NCI-H187 (cell line): Measurements from ENCODE around the gene EIPR1.

Source experiments
- DNase-seq, 2 experiments: peaks; one replicate each; lab custom pipeline; 2025; lab: John Stamatoyannopoulos, UW

EIPR1 gene

GRCh38 chr2:3246928-3247714 is 130.5 kb downstream of the EIPR1 start:
- DNase-seq, result no peak

GRCh38 chr2:3246406-3246805 is 131.2 kb downstream of the EIPR1 start:
- DNase-seq, result no peak

- DNase-seq, result no peak
Measured at GRCh38 chr2:3244486-3244885, 133.1 kb downstream of the EIPR1 start.

- no peak for DNase-seq
Measured at GRCh38 chr2:3243804-3244203, 133.8 kb downstream of the EIPR1 start.

- no peak for DNase-seq
Measured at GRCh38 chr2:3242747-3243369, 134.8 kb downstream of the EIPR1 start.

GRCh38 chr2:3241971-3242746 is 135.5 kb downstream of the EIPR1 start:
- DNase-seq, result no peak

- DNase-seq, result no peak
Measured at GRCh38 chr2:3238951-3239841, 138.4 kb downstream of the EIPR1 start.

- DNase-seq, result no peak
Measured at GRCh38 chr2:3236300-3237045, 141.1 kb downstream of the EIPR1 start.

GRCh38 chr2:3233877-3234276 is 143.7 kb downstream of the EIPR1 start:
- no peak for DNase-seq

- no peak for DNase-seq
Measured at GRCh38 chr2:3229221-3229620, 148.4 kb downstream of the EIPR1 start.

- DNase-seq, result no peak
Measured at GRCh38 chr2:3224681-3225080, 152.9 kb downstream of the EIPR1 start.

GRCh38 chr2:3223080-3223923 is 154.3 kb downstream of the EIPR1 start:
- no peak for DNase-seq

- no peak for DNase-seq
Measured at GRCh38 chr2:3222636-3223035, 155.0 kb downstream of the EIPR1 start.

- no peak for DNase-seq
Measured at GRCh38 chr2:3219536-3219935, 158.1 kb downstream of the EIPR1 start.

- DNase-seq, result no peak
Measured at GRCh38 chr2:3217646-3218045, 160.0 kb downstream of the EIPR1 start.

- no peak for DNase-seq
Measured at GRCh38 chr2:3216841-3217495, 160.7 kb downstream of the EIPR1 start.

- no peak for DNase-seq
Measured at GRCh38 chr2:3214806-3215404, 162.7 kb downstream of the EIPR1 start.

GRCh38 chr2:3214065-3214464 is 163.6 kb downstream of the EIPR1 start:
- no peak for DNase-seq

- no peak for DNase-seq
Measured at GRCh38 chr2:3212984-3213383, 164.6 kb downstream of the EIPR1 start.

- no peak for DNase-seq
Measured at GRCh38 chr2:3212061-3212362, 165.6 kb downstream of the EIPR1 start.
